ENCODE data around the gene GRIA1. TPM values are rescaled to one million over a fixed set of nuclear protein-coding genes. Genes with fewer than 3 reads are reported as not detected.

GRIA1 gene
- total and polyA plus RNA-seq, 2 of the 13 experiments (the other 11 are each of a cell fraction or from before 2014, with no cell fraction given): not detected

DNA sequence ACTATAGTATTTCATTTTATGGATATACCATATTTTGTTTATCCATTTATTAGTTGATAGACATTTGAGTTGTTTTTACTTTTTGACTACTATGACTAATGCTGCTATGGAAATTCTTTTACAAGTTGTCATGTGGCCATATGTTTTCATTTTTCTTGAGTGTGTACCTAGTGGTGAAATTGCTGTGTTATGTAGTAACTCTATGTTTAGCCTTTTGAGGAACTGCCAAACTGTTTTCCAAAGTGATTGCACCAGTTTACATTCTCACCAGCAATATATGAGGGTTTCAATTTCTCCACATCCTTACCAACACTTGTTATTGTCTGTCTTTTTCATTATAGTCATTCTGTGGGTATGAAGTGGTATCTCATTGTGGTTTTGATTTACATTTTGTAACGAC, 75.4 kb downstream of the GRIA1 start:
- WGBS (ENCODE audit: low lambda C conversion rate): 3% methylated on average over 1 of the region's 1 CpG
- no peaks in the 10 kb centered on the region for H3K9me3 ChIP-seq (ENCODE audit: low read length)
- ATAC-seq (no peak), DNase-seq (ENCODE audit: low spot score) (no peak), FAIRE-seq (no peak)
- no peaks in the 10 kb centered on the region for H3K4me1 ChIP-seq (ENCODE audit: insufficient read depth, low read length)
- CTCF ChIA-PET (ENCODE audit: low intra/inter-chr PET ratio, low total read pairs): no interaction called here
- H3K4me2 ChIP-seq (ENCODE audit: low read depth, low read length): no peak overlapping the region
- in situ Hi-C loops (cut with HindIII; ENCODE audit: extremely low pct_ligation_motif_present, low pct_unique_long_range_greater_than_20kb) (no loop called here), intact Hi-C loops (cut with micrococcal nuclease; ENCODE audit: unreplicated experiment) (loop anchor here (2.0 kb wide), 1 partner anchor 69 kb away; no protein-coding TSS in a partner anchor)
- POLR2A ChIA-PET: no interaction called here
- H2AFZ ChIP-seq (ENCODE audit: low read length): no peak overlapping the region
- no peaks in the 10 kb centered on the region for H4K20me1 ChIP-seq (ENCODE audit: insufficient read depth, low read length)
- BruUV-seq (replicated peaks): no TSS peak
- TF ChIP-seq RFXAP (CRISPR knock-in tag; IDR thresholded peaks at IDR 0.05; ENCODE audit: borderline replicate concordance) (no peak), TP53 (CRISPR knock-in tag; conservative IDR thresholded peaks at IDR 0.05) (no peak), FOXA1 (IDR thresholded peaks at IDR 0.05) (no peak), FOXA1 (CRISPR knock-in tag; IDR thresholded peaks at IDR 0.05) (no peak), ZNF33A (CRISPR knock-in tag; IDR thresholded peaks at IDR 0.05; ENCODE audit: borderline replicate concordance) (no peak), EHMT2 (IDR thresholded peaks at IDR 0.05; ENCODE audit: borderline replicate concordance, low read depth, low read length) (no peak), SATB2 (CRISPR knock-in tag; IDR thresholded peaks at IDR 0.05) (no peak), RXRA (CRISPR knock-in tag; IDR thresholded peaks at IDR 0.05) (no peak), ZNF781 (CRISPR knock-in tag; IDR thresholded peaks at IDR 0.05; ENCODE audit: borderline replicate concordance, not compliant biosample characterization) (no peak), ZFP36L2 (CRISPR knock-in tag; IDR thresholded peaks at IDR 0.05) (no peak), NCOA2 (CRISPR knock-in tag; IDR thresholded peaks at IDR 0.05) (no peak)
- TF ChIP-seq, protein P1, sequence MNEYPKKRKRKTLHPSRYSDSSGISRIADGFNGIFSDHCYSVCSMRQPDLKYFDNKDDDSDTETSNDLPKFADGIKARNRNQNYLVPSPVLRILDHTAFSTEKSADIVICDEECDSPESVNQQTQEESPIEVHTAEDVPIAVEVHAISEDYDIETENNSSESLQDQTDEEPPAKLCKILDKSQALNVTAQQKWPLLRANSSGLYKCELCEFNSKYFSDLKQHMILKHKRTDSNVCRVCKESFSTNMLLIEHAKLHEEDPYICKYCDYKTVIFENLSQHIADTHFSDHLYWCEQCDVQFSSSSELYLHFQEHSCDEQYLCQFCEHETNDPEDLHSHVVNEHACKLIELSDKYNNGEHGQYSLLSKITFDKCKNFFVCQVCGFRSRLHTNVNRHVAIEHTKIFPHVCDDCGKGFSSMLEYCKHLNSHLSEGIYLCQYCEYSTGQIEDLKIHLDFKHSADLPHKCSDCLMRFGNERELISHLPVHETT (CRISPR knock-in tag; conservative IDR thresholded peaks at IDR 0.05): no peak
- no peak overlapping the region for H3K9ac ChIP-seq (ENCODE audit: insufficient read depth, low read depth, low read length)
- no peaks in the 10 kb centered on the region for H3K27me3 ChIP-seq (ENCODE audit: control insufficient read depth in 1 of 2, insufficient read depth in 2 of 2, low read length in 2 of 2)
- no peak overlapping the region for H3K4me3 ChIP-seq (replicated peaks in 1 of 3; ENCODE audit: insufficient read depth in 1 of 3, low read depth in 2 of 3, low read length in 3 of 3)
- no peak overlapping the region for H3K27ac ChIP-seq (ENCODE audit: extremely low read length, insufficient read depth, low read length)
- no peaks in the 10 kb centered on the region for H3K79me2 ChIP-seq (ENCODE audit: insufficient read depth, low read length)
- H3K36me3 ChIP-seq (replicated peaks in 1 of 2; ENCODE audit: control insufficient read depth in 1 of 2, insufficient read depth in 2 of 2, low read length in 2 of 2): no peaks in the 10 kb centered on the region
